HG03558 (cell line): ENCODE results near the gene ZNF90.
"Not testable (repeated sequence)": the region's sequence is repeated elsewhere in the genome, so short reads cannot be mapped to it uniquely, and the experiment has no call there.

ENCODE experiments used
- ATAC-seq: cut with Tn5 transposase; IDR thresholded peaks from one replicate; pipeline ENCODE4 v1.9.1; 2021; ENCODE audit warnings: moderate number of reproducible peaks; ENCODE audit not compliant: unreplicated experiment; ENCODE audit errors: extremely low read depth

Gene ZNF90

GRCh38 chr19:20077791-20078463 lies at the start of gene ZNF90:
ZNF90 (plus strand) TSS chr19:20078000; CDS start chr19:20078133, 133 bp downstream.
- ATAC-seq: peak; percentile 84

- no peak for ATAC-seq
Observed at GRCh38 chr19:20028611-20029010, 49.2 kb upstream of the ZNF90 start.

- ATAC-seq: no peak
Observed at GRCh38 chr19:20035935-20036334, 41.9 kb upstream of the ZNF90 start.

- no peak for ATAC-seq
Observed at GRCh38 chr19:20038358-20039202, 39.2 kb upstream of the ZNF90 start.

- ATAC-seq: peak; percentile 56
Observed at GRCh38 chr19:20039203-20039723, 38.5 kb upstream of the ZNF90 start, which contains the start of gene ZNF682. ZNF682 (minus strand) TSS chr19:20039505; CDS start chr19:20039345, 160 bp downstream.

GRCh38 chr19:20044663-20045062 lies 33.1 kb upstream of the ZNF90 start:
- ATAC-seq: no peak

- ATAC-seq: not testable (repeated sequence)
Observed at GRCh38 chr19:20045742-20046141, 32.1 kb upstream of the ZNF90 start.

- no peak for ATAC-seq
Observed at GRCh38 chr19:20051841-20052768, 25.7 kb upstream of the ZNF90 start.

- ATAC-seq: not testable (repeated sequence)
Observed at GRCh38 chr19:20058738-20059137, 19.1 kb upstream of the ZNF90 start.

- ATAC-seq: no peak
Observed at GRCh38 chr19:20060282-20060681, 17.5 kb upstream of the ZNF90 start.

- ATAC-seq: no peak
Observed at GRCh38 chr19:20066861-20067260, 10.9 kb upstream of the ZNF90 start.

- ATAC-seq: no peak
Observed at GRCh38 chr19:20067943-20068342, 9.9 kb upstream of the ZNF90 start.

GRCh38 chr19:20068559-20068958 lies 9.2 kb upstream of the ZNF90 start:
- ATAC-seq: not testable (repeated sequence)

GRCh38 chr19:20070691-20071090 lies 7.1 kb upstream of the ZNF90 start:
- ATAC-seq: no peak

GRCh38 chr19:20072936-20073335 lies 4.9 kb upstream of the ZNF90 start:
- ATAC-seq: no peak

GRCh38 chr19:20078581-20079031 lies 806 bp downstream of the ZNF90 start:
- no peak for ATAC-seq

GRCh38 chr19:20079476-20079875 lies 1.7 kb downstream of the ZNF90 start:
- no peak for ATAC-seq

GRCh38 chr19:20080656-20081055 lies 2.9 kb downstream of the ZNF90 start:
- ATAC-seq: no peak

- ATAC-seq: not testable (repeated sequence)
Observed at GRCh38 chr19:20082232-20082833, 4.5 kb downstream of the ZNF90 start.

GRCh38 chr19:20082876-20083275 lies 5.1 kb downstream of the ZNF90 start:
- ATAC-seq: not testable (repeated sequence)
